Measurements from ENCODE around the gene DES.

The DES gene

GRCh38 chr2:219444566-219445091, 26.5 kb downstream of the DES start:
- TF ChIP-seq CTCF (IDR thresholded peaks at IDR 0.05; ENCODE audit: low read depth, low read length, missing control alignments): no peak

GRCh38 chr2:219445220-219445640, 27.1 kb downstream of the DES start:
- no peak overlapping the region for H3K4me3 ChIP-seq (ENCODE audit: low read depth, low read length)
- no peak for DNase-seq (ENCODE audit: low read depth)
- no peak for TF ChIP-seq CTCF (IDR thresholded peaks at IDR 0.05; ENCODE audit: low read depth, low read length, missing control alignments)

More at GRCh38 chr2:219444566-219445091, 26.5 kb downstream of the DES start:
- no peak overlapping the region for H3K4me3 ChIP-seq (ENCODE audit: low read depth, low read length)
- DNase-seq (ENCODE audit: low read depth): no peak

- no peak for DNase-seq (ENCODE audit: low read depth)
- H3K4me3 ChIP-seq (ENCODE audit: low read depth, low read length): no peak overlapping the region
- TF ChIP-seq CTCF (IDR thresholded peaks at IDR 0.05; ENCODE audit: low read depth, low read length, missing control alignments): no peak
Measured at GRCh38 chr2:219446101-219446504, 27.9 kb downstream of the DES start.

GRCh38 chr2:219446689-219447088, 28.5 kb downstream of the DES start:
- no peak for TF ChIP-seq CTCF (IDR thresholded peaks at IDR 0.05; ENCODE audit: low read depth, low read length, missing control alignments)

GRCh38 chr2:219447242-219448098, 29.3 kb downstream of the DES start:
- DNase-seq (ENCODE audit: low read depth): no peak
- no peak for TF ChIP-seq CTCF (IDR thresholded peaks at IDR 0.05; ENCODE audit: low read depth, low read length, missing control alignments)

More at GRCh38 chr2:219446689-219447088, 28.5 kb downstream of the DES start:
- H3K4me3 ChIP-seq (ENCODE audit: low read depth, low read length): no peak overlapping the region
- DNase-seq (ENCODE audit: low read depth): no peak

GRCh38 chr2:219448099-219448775, 30.1 kb downstream of the DES start:
- H3K4me3 ChIP-seq (ENCODE audit: low read depth, low read length): no peak overlapping the region
- no peak for TF ChIP-seq CTCF (IDR thresholded peaks at IDR 0.05; ENCODE audit: low read depth, low read length, missing control alignments)
- no peak for DNase-seq (ENCODE audit: low read depth)

More at GRCh38 chr2:219447242-219448098, 29.3 kb downstream of the DES start:
- no peak overlapping the region for H3K4me3 ChIP-seq (ENCODE audit: low read depth, low read length)

Measured in GM12864 (cell line).